Measurements from ENCODE around the gene GRIP2.

GRCh38 chr3:14533457-14533958 is 6.6 kb downstream of the GRIP2 start:
- TF ChIP-seq POLR2AphosphoS5 (IDR thresholded peaks at IDR 0.05; ENCODE audit: low read depth, low read length) (no peak), TAF1 (IDR thresholded peaks at IDR 0.05; ENCODE audit: low read depth, low read length) (no peak), POLR2A (IDR thresholded peaks at IDR 0.05; ENCODE audit: low read depth, low read length) (no peak), SPI1 (IDR thresholded peaks at IDR 0.05; ENCODE audit: low read depth, low read length) (no peak), PAX5 (IDR thresholded peaks at IDR 0.05; ENCODE audit: insufficient read depth, low read length, severe bottlenecking) (no peak), POU2F2 (IDR thresholded peaks at IDR 0.05; ENCODE audit: low read depth, low read length) (no peak)
